ENCODE data around the gene DTD1.
A peak's percentile ranks its signal among the peaks of the same experiment; 100 is the strongest.

Gene DTD1

GRCh38 chr20:18727032-18727508 lies 139.2 kb downstream of the DTD1 start:
- intact Hi-C loops (cut with DNase I), result no loop called here
- no peak for DNase-seq

- intact Hi-C loops (cut with DNase I), result no loop called here
- DNase-seq, result no peak
These were observed 140.5 kb downstream of the DTD1 start for GRCh38 chr20:18728165-18728869.

GRCh38 chr20:18728870-18729224 lies 141.0 kb downstream of the DTD1 start:
- intact Hi-C loops (cut with DNase I), result no loop called here
- no peak for DNase-seq

DNA sequence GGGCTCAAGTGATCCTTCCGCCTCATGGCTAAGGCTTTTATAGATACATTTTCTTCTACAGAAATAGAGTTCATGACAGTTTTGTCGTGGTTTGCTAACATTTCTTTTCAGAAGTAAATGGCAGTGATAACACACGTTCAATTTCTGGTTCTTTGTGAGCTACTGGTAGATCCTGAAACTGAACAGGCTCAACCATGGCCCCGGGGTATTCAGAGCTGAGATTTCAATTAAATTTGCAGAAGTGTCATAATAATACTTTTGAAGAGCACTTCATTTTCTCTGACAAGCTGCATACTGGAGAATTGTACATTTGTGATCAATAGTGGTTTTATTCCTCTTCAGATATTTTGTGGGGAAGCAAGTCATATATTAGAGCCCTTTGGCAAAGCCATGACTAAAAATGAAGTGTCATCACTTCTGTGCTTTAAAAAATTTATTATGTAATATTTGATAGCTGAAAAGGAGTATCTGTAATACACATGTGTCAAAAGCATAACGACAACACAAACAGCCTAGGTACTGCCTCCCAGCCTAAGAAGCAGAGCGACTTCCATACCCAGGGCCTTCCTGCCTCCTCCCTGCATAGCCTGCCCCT lies 141.5 kb downstream of the DTD1 start:
- DNase-seq, result no peak
- intact Hi-C loops (cut with DNase I), result no loop called here

- DNase-seq, result no peak
- intact Hi-C loops (cut with DNase I), result no loop called here
These were observed 144.1 kb downstream of the DTD1 start for GRCh38 chr20:18731940-18732339.

DNA sequence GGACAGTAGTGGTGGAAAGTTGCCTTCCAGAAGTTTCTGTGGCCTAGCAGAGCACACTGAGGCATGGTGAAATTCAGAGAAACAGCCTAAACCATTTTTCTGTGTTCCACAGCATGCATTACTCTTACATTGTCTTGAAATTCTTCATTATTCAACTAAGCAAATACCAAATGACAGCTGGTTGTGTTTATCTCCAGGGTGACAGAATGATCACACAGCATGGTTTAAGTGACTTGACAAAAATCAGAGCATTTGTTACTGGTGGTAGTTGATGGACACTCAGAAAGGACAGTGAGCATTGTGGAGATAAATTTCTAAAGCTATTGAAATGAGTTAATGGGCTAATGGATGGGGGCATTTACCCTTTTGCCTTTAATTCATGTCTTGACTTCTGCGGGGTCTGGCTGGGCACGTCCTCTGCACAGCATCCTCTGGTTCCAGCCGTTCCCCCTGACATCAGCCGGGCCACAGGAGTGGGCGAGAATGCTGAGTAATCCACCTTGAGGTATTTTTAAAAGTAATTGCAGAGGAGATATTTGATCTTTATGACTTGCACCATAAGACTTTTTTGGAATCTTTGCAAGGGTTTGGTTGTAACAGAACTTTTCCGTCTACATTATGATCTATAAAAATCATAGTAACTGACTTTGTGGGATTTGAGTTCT lies 146.8 kb downstream of the DTD1 start:
- DNase-seq, result peak in 31 of 42 donors; percentile 23 to 79 (median 55)

DNA sequence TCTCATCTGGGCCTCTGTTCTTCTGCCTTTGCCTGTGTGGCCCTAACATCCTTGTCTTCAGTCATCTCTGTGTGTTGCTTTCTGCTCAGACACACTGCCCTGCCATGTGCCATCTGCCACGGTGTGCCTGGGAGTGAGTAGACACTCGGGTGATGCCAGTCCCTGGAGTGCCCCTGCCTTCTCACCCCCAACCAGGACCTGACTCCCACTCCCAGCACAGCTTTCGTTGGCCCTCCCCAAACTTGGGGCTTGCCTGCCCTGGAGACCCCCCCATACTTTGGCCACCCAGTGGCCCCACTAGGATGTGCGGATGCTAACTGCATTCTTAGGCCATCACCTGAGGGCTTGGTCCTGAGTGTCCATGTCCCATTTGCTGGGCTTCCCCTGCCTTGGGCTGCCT lies 149.3 kb downstream of the DTD1 start:
- no peak for DNase-seq
- intact Hi-C loops (cut with DNase I), result no loop called here

More for the DNA sequence above, 146.8 kb downstream of the DTD1 start:
- intact Hi-C loops (cut with DNase I), result no loop called here

DNA sequence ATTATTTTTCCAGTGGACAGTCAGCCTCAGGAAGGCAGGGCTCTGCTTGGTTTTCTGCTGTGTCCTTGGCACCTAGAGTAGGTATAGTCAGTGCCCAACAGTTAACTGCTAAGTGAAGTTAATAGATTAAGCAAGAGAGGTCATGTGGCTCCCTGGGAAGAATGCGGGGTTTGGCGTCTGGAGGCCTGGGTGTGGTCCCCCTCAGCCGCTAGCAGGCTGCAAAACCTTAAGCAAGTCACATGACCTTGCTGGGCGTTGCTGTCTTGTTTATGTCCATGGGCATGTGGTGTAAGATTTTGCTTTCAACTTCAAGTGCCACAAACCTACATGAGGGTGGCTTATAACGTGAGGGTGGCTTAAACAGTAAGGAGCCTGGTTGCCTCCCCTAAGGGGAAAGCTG lies 150.2 kb downstream of the DTD1 start:
- intact Hi-C loops (cut with DNase I), result no loop called here
- no peak for DNase-seq

DNA sequence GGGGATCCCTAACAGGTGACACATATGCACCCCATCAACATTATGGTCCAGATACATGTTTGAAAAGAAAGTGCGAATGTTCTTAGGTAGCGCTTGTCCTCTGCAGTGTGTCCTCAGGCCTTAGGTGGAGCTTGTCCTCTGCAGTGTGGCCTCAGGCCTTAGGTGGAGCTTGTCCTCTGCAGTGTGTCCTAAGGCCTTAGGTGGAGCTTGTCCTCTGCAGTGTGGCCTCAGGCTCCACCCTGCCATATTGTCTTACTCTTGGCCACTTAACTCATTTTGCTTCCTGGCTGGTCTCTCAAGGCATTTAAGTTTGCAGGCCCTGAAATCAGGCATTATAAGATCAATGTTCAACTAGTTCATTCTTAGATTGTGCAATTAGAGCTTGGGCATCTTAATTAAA lies 151.0 kb downstream of the DTD1 start:
- no peak for DNase-seq
- intact Hi-C loops (cut with DNase I), result no loop called here

- DNase-seq, result peak in 29 of 42 donors; percentile 9 to 80 (median 46)
- intact Hi-C loops (cut with DNase I), result no loop called here
These were observed 151.9 kb downstream of the DTD1 start for GRCh38 chr20:18739751-18740166.

DNA sequence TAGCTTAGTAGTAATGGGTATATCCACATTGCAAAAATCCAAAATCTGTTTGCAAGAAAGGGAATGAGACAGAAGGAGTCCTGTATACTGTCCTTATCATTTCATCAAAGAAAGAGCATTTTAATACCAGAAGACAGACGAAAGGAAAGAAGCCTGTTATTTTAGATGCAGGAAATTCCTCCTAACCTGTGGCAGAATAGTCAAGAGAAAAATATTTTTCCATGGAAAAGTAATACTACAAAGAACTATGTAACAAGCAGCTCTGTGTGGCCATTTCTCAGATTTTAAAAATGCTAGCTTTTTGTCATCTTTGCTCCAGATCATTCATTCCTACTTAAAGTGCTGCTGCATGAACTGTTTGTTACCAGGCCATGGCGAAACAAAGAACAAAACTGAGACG lies 152.9 kb downstream of the DTD1 start:
- intact Hi-C loops (cut with DNase I), result no loop called here
- no peak for DNase-seq

- intact Hi-C loops (cut with DNase I), result no loop called here
- peak in 1 of 42 donors; percentile 38 for DNase-seq
These were observed 155.0 kb downstream of the DTD1 start for GRCh38 chr20:18742841-18743240.

- peak in 12 of 42 donors; percentile 28 to 66 (median 39) for DNase-seq
- intact Hi-C loops (cut with DNase I), result no loop called here
These were observed 156.0 kb downstream of the DTD1 start for GRCh38 chr20:18743665-18744440.

DNA sequence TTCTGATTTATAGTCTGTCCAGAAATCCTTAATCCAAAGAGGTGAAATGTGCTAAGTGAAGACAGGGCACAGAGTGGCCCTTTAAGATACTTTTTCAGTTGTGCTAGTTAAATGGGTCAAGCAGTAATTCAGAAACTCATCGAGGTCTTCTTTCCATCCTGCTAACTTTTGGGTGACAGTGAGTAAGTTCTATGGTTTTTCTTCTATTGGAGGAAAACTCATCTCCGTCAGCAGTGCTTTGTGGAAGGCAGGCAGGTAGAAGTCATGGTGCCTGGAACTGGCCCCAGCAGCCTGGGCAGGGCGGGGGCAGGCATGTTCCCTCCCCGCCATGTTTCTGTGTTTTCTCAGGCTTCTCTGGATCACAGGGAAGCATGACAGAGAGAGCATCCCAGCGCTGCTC lies 159.2 kb downstream of the DTD1 start:
- no peak for DNase-seq
- intact Hi-C loops (cut with DNase I), result no loop called here

GRCh38 chr20:18748987-18749386 lies 161.1 kb downstream of the DTD1 start:
- peak in 1 of 42 donors; percentile 32 for DNase-seq
- intact Hi-C loops (cut with DNase I), result no loop called here

DNA sequence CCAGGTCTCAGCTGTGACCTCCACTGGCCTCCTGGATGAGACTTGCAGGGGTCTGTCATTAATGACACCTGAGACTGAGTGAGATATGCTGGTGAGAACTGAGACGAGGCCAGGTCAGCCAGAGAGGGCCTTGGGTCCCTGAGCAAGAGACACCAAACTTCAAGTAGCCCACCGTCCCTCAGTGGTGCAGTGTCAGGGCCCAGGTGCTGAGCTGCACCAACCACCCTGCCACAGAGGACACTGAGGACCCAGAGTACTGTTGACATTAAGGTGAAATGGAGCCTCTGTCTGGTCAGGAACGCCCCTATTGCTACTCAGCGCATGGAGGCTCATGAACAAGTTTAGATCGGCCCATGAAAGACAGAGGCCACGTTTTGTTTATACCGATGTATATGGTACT lies 161.7 kb downstream of the DTD1 start:
- intact Hi-C loops (cut with DNase I), result no loop called here
- DNase-seq, result peak in 1 of 42 donors; percentile 35

- intact Hi-C loops (cut with DNase I), result no loop called here
- no peak for DNase-seq
These were observed 162.9 kb downstream of the DTD1 start for GRCh38 chr20:18750735-18751134.

- DNase-seq, result no peak
- intact Hi-C loops (cut with DNase I), result no loop called here
These were observed 166.3 kb downstream of the DTD1 start for GRCh38 chr20:18754030-18754652.

GRCh38 chr20:18754653-18755045 lies 166.8 kb downstream of the DTD1 start:
- intact Hi-C loops (cut with DNase I), result no loop called here
- DNase-seq, result no peak
